PC-3 (cell line): ENCODE data around the gene KLF13. TPM values are rescaled to one million over a fixed set of nuclear protein-coding genes. Genes with fewer than 3 reads are reported as not detected.

ENCODE experiments used
- ATAC-seq: fragments of 200-7000 bp; cut with Tn5 transposase; 2 replicates; pipeline ENCODE4 v1.9.1; 2020; ENCODE audit warnings: mild to moderate bottlenecking, moderate library complexity
- BruUV-seq: library from RNA; stranded (reverse); fragments of 400-500 nt; replicated peaks from 2 replicates; lab custom pipeline; 2021; lab: Mats Ljungman, UMichigan
- CTCF ChIA-PET: fragments of 300-600 bp; sonication (Branson Sonifier 250); formaldehyde crosslinking; loops from one replicate; lab custom pipeline; 2022; ENCODE audit warnings: antibody characterized with exemption; lab: Charles Lee
- POLR2A ChIA-PET: fragments of 300-600 bp; sonication (Branson Sonifier 250); formaldehyde crosslinking; loops from one replicate; lab custom pipeline; 2022; ENCODE audit warnings: antibody characterized with exemption; ENCODE audit not compliant: unreplicated experiment; lab: Charles Lee
- DNase-seq: peaks from one replicate; pipeline ENCODE4 v3.0.0-alpha.2; 2015
- H2AFZ ChIP-seq: fragments of 300-600 bp; sonication (generic); 2 replicates; pipeline ENCODE4 v1.6.0; 2016; ENCODE audit warnings: antibody characterized with exemption, low read length
- H3F3A ChIP-seq: fragments of 300-600 bp; sonication (generic); one replicate; pipeline ENCODE4 v1.6.0; 2017; ENCODE audit warnings: antibody characterized with exemption, low read length, control low read depth, mild to moderate bottlenecking; ENCODE audit not compliant: unreplicated experiment
- H3K27ac ChIP-seq: fragments of 300-600 bp; sonication (generic); 2 replicates; pipeline ENCODE4 v1.5.1; 2016; ENCODE audit warnings: mild to moderate bottlenecking, low read length
- H3K27me3 ChIP-seq: fragments of 300-600 bp; sonication (generic); 2 replicates; pipeline ENCODE4 v1.6.1; 2016; ENCODE audit warnings: low read length, mixed read lengths
- H3K36me3 ChIP-seq: fragments of 300-600 bp; sonication (generic); 2 replicates; pipeline ENCODE4 v1.6.1; 2016; ENCODE audit warnings: low read depth, mixed run types, low read length, mixed read lengths
- H3K4me1 ChIP-seq: fragments of 300-600 bp; sonication (generic); 2 replicates; pipeline ENCODE4 v1.5.1; 2016; ENCODE audit warnings: low read length; ENCODE audit not compliant: insufficient read depth
- H3K4me2 ChIP-seq: fragments of 300-600 bp; sonication (generic); 2 replicates; pipeline ENCODE4 v1.6.0; 2016; ENCODE audit warnings: low read length
- H3K4me3 ChIP-seq: fragments of 300-600 bp; sonication (generic); 2 replicates; pipeline ENCODE4 v1.5.1; 2016; ENCODE audit warnings: mild to moderate bottlenecking, low read length, mixed read lengths
- H3K79me2 ChIP-seq: fragments of 300-600 bp; sonication (generic); 2 replicates; pipeline ENCODE4 v1.6.1; 2017; ENCODE audit warnings: low read length, mixed read lengths
- H3K9ac ChIP-seq: fragments of 300-600 bp; sonication (generic); 2 replicates; pipeline ENCODE4 v1.6.0; 2016; ENCODE audit warnings: mild to moderate bottlenecking, low read length
- H3K9me2 ChIP-seq: fragments of 300-600 bp; sonication (generic); replicated peaks from 2 replicates; pipeline ENCODE4 v1.6.1; 2016; ENCODE audit warnings: mixed run types, low read length, mixed read lengths
- H3K9me3 ChIP-seq: fragments of 300-600 bp; sonication (generic); 2 replicates; pipeline ENCODE4 v1.6.1; 2016; ENCODE audit warnings: low read length, mixed read lengths
- H4K20me1 ChIP-seq: fragments of 300-600 bp; sonication (generic); 2 replicates; pipeline ENCODE4 v1.6.1; 2016; ENCODE audit warnings: low read length, mixed read lengths
- CTCF ChIP-seq: fragments of 300-600 bp; sonication (generic); conservative IDR thresholded peaks from 2 replicates; pipeline ENCODE4 v1.5.1; 2017; ENCODE audit warnings: antibody characterized with exemption, low read depth, mild to moderate bottlenecking, low read length
- EZH2 ChIP-seq: fragments of 300-600 bp; sonication (generic); IDR thresholded peaks from one replicate; pipeline ENCODE4 v1.6.1; 2017; ENCODE audit warnings: antibody characterized with exemption, mild to moderate bottlenecking, low read length; ENCODE audit not compliant: unreplicated experiment
- EZH2phosphoT487 ChIP-seq: fragments of 300-600 bp; sonication (generic); IDR thresholded peaks from 2 replicates; pipeline ENCODE4 v1.6.1; 2018; ENCODE audit warnings: mild to moderate bottlenecking, antibody characterized with exemption, low read length, borderline replicate concordance
- intact Hi-C: fragments of 100-400 bp; cut with micrococcal nuclease; formaldehyde crosslinking; loops from 2 replicates; pipeline ENCODE4 v1.9.0; 2023
- total RNA-seq: library from RNA; depleted of rRNA; stranded (reverse); fragments of >200 nt; gene quantifications from 2 replicates; pipeline ENCODE4 v1.2.3, GENCODE V29; 2014

KLF13 gene
- total RNA-seq, 1 experiment from 2014 or later: 11.4 TPM

- no peak for TF ChIP-seq EZH2phosphoT487
- TF ChIP-seq EZH2: no peak
- TF ChIP-seq CTCF: no peak
Observed at GRCh38 chr15:31350771-31351170, 24.1 kb downstream of the KLF13 start.

GRCh38 chr15:31352339-31352751, 25.7 kb downstream of the KLF13 start:
- POLR2A ChIA-PET: no interaction called here
- Histone ChIP-seq H3K79me2 (no peaks in the 10 kb centered on the region), H3K4me2 (no peak overlapping the region), H2AFZ (no peak overlapping the region), H3K9me2 (no peaks in the 10 kb centered on the region), H3F3A (no peaks in the 10 kb centered on the region), H3K4me1 (no peaks in the 10 kb centered on the region), H3K4me3 (no peak overlapping the region), H3K27me3 (no peaks in the 10 kb centered on the region), H3K36me3 (no peaks in the 10 kb centered on the region), H3K27ac (no peak overlapping the region), H3K9ac (no peak overlapping the region), H4K20me1 (no peaks in the 10 kb centered on the region), H3K9me3 (no peaks in the 10 kb centered on the region)
- CTCF ChIA-PET: no interaction called here
- TF ChIP-seq CTCF (no peak), EZH2 (no peak), EZH2phosphoT487 (no peak)
- BruUV-seq: no TSS peak
- DNase-seq (no peak), ATAC-seq (no peak)
- intact Hi-C loops: no loop called here

More at GRCh38 chr15:31350771-31351170, 24.1 kb downstream of the KLF13 start:
- Histone ChIP-seq H3K27me3 (no peaks in the 10 kb centered on the region), H3K4me3 (no peak overlapping the region), H3K79me2 (no peaks in the 10 kb centered on the region), H3K9me2 (no peaks in the 10 kb centered on the region), H3K27ac (no peak overlapping the region), H3K4me2 (no peak overlapping the region), H3K9me3 (no peaks in the 10 kb centered on the region), H3K9ac (no peak overlapping the region), H4K20me1 (no peaks in the 10 kb centered on the region), H2AFZ (no peak overlapping the region), H3F3A (no peaks in the 10 kb centered on the region), H3K4me1 (no peaks in the 10 kb centered on the region), H3K36me3 (no peaks in the 10 kb centered on the region)
- BruUV-seq: no TSS peak
- ChIA-PET POLR2A (no interaction called here), CTCF (no interaction called here)
- DNase-seq: no peak
- no peak for ATAC-seq
- intact Hi-C loops: no loop called here

- BruUV-seq: no TSS peak
- Histone ChIP-seq H3F3A (no peaks in the 10 kb centered on the region), H3K27ac (no peak overlapping the region), H3K9me2 (no peaks in the 10 kb centered on the region), H3K4me2 (no peak overlapping the region), H3K27me3 (no peaks in the 10 kb centered on the region), H3K4me3 (no peak overlapping the region), H3K4me1 (no peaks in the 10 kb centered on the region), H3K36me3 (no peaks in the 10 kb centered on the region), H3K9ac (no peak overlapping the region), H4K20me1 (no peaks in the 10 kb centered on the region), H2AFZ (no peak overlapping the region), H3K79me2 (no peaks in the 10 kb centered on the region), H3K9me3 (no peaks in the 10 kb centered on the region)
- ATAC-seq (no peak), DNase-seq (no peak)
- ChIA-PET POLR2A (no interaction called here), CTCF (no interaction called here)
- intact Hi-C loops: no loop called here
- TF ChIP-seq EZH2phosphoT487: no peak
- TF ChIP-seq EZH2: no peak
- TF ChIP-seq CTCF: no peak
Observed at GRCh38 chr15:31352911-31353811, 26.5 kb downstream of the KLF13 start.
